ENCODE measurements around the gene ATP6V1G2. TPM values are rescaled to one million over a fixed set of nuclear protein-coding genes. Genes with fewer than 3 reads are reported as not detected.

The ATP6V1G2 gene
- total RNA-seq, 1 experiment from 2014 or later = 0.98 TPM

DNA sequence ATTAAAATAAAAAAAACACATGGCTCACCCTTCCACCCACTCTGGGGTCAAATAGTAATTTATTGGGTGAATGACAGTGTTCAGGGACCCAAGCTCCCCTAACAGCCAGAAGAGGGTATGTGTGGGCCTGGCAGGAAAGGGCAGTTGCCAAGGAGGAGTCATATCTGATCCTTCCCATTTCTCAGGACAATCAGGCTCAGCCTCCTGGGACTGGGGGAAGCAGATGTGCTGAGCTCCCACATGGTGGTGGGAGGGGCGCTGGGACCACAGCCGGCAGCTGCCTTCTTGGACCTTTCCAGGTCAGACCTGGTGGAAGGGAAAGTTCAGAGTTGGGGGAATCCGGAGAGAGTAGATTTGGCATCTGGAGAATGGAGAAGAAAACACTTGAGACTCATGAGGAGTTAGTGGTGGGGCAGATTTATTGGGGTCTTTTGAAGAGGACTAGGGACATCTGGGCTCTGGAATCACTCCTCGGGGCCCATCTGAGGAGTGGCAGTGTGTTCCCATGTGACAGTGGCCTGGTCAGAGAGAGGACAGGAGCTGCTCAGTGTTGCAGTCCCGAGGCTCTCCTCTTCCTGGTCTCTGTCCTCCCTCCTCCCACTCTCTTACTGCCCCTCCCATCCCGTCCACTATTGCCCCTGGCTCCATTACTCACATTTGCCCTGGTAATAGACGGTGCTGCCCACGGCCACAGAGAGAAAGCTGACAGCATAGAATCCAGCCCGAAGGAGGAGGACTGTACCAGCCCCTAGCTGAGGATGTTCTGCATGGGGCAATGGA is 42.7 kb upstream of the ATP6V1G2 start:
- in situ Hi-C loops (cut with HindIII; ENCODE audit: low pct_unique_long_range_greater_than_20kb, low sequenced_read_pairs) (no loop called here), intact Hi-C loops (cut with micrococcal nuclease; ENCODE audit: unreplicated experiment) (no loop called here)
- Histone ChIP-seq H3K27me3 (ENCODE audit: control insufficient read depth, insufficient read depth, low read length) (no peaks in the 10 kb centered on the region), H3K36me3 (ENCODE audit: control insufficient read depth, insufficient read depth, low read length) (no peaks in the 10 kb centered on the region), H3K4me3 (ENCODE audit: low read depth in 2 of 2, low read length in 2 of 2) (no peak overlapping the region), H3K9me3 (ENCODE audit: control insufficient read depth, insufficient read depth, low read depth, low read length) (no peaks in the 10 kb centered on the region), H3K27ac (ENCODE audit: low read length) (no peak overlapping the region), H3K4me1 (ENCODE audit: control insufficient read depth, insufficient read depth, low read length) (no peaks in the 10 kb centered on the region)
- ATAC-seq (0 out of 2 replicates have a peak, but pooled peaks have one; percentile 24), DNase-seq (ENCODE audit: low read depth, low spot score) (no peak)
- TF ChIP-seq TCF7L2 (IDR thresholded peaks at IDR 0.05; ENCODE audit: low read depth, low read length) = no peak
- TF ChIP-seq SIN3A (IDR thresholded peaks at IDR 0.05; ENCODE audit: borderline replicate concordance, insufficient read depth, low read depth, low read length) = no peak
- no peak for TF ChIP-seq POLR2AphosphoS5 (IDR thresholded peaks at IDR 0.05; ENCODE audit: low read depth, low read length)
- TF ChIP-seq, protein P1, sequence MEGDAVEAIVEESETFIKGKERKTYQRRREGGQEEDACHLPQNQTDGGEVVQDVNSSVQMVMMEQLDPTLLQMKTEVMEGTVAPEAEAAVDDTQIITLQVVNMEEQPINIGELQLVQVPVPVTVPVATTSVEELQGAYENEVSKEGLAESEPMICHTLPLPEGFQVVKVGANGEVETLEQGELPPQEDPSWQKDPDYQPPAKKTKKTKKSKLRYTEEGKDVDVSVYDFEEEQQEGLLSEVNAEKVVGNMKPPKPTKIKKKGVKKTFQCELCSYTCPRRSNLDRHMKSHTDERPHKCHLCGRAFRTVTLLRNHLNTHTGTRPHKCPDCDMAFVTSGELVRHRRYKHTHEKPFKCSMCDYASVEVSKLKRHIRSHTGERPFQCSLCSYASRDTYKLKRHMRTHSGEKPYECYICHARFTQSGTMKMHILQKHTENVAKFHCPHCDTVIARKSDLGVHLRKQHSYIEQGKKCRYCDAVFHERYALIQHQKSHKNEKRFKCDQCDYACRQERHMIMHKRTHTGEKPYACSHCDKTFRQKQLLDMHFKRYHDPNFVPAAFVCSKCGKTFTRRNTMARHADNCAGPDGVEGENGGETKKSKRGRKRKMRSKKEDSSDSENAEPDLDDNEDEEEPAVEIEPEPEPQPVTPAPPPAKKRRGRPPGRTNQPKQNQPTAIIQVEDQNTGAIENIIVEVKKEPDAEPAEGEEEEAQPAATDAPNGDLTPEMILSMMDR (IDR thresholded peaks at IDR 0.05) = no peak
- TF ChIP-seq, protein P2, sequence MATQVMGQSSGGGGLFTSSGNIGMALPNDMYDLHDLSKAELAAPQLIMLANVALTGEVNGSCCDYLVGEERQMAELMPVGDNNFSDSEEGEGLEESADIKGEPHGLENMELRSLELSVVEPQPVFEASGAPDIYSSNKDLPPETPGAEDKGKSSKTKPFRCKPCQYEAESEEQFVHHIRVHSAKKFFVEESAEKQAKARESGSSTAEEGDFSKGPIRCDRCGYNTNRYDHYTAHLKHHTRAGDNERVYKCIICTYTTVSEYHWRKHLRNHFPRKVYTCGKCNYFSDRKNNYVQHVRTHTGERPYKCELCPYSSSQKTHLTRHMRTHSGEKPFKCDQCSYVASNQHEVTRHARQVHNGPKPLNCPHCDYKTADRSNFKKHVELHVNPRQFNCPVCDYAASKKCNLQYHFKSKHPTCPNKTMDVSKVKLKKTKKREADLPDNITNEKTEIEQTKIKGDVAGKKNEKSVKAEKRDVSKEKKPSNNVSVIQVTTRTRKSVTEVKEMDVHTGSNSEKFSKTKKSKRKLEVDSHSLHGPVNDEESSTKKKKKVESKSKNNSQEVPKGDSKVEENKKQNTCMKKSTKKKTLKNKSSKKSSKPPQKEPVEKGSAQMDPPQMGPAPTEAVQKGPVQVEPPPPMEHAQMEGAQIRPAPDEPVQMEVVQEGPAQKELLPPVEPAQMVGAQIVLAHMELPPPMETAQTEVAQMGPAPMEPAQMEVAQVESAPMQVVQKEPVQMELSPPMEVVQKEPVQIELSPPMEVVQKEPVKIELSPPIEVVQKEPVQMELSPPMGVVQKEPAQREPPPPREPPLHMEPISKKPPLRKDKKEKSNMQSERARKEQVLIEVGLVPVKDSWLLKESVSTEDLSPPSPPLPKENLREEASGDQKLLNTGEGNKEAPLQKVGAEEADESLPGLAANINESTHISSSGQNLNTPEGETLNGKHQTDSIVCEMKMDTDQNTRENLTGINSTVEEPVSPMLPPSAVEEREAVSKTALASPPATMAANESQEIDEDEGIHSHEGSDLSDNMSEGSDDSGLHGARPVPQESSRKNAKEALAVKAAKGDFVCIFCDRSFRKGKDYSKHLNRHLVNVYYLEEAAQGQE (IDR thresholded peaks at IDR 0.05; ENCODE audit: insufficient read depth in 1 of 2, low read depth in 2 of 2, low read length in 1 of 2) = no peak
- no TSS peak for BruUV-seq (replicated peaks)
- CTCF ChIA-PET = no interaction called here
- POLR2A ChIA-PET = no interaction called here

DNA sequence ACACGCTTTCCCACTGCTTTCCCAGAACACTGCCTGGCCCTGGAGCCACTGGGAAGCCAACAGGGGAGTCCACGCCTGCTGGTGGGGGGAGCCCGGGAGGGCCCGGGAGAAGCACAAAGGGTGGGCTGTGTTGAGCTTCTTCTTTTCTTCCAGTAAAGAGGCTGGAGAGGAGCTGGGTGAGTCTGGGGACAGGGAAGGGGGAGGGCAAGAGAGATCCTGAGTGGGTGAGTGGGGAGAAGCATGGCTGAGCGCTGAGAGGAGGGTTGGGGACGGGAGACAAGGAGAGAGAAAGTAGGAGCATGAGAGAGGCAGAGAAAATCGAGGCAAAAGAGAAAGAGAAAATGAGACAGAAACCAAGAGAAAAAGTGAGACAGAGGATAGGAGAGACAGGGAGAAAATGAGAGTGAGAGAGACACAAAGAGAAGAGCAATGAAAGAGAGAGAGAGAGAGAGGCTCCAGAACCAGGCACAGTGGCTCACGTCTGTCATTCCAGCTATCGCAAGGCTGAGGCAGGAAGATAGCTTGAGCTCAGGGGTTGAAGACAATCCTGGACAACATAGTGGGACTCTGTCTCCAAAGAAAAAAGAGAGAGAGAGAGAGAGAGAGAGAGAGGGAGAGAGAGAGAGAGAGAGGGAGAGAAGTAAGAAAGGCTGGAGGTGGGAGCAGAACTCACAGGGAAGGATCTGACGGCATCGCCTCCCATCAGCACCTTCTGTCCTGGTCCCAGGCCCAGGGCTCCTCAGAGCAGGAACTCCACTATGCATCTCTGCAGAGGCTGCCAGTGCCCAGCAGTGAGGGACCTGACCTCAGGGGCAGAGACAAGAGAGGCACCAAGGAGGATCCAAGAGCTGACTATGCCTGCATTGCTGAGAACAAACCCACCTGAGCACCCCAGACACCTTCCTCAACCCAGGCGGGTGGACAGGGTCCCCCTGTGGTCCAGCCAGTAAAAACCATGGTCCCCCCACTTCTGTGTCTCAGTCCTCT is 41.7 kb upstream of the ATP6V1G2 start:
- Histone ChIP-seq H3K27ac (ENCODE audit: low read length) (no peak overlapping the region), H3K9me3 (ENCODE audit: control insufficient read depth, insufficient read depth, low read depth, low read length) (no peaks in the 10 kb centered on the region), H3K27me3 (ENCODE audit: control insufficient read depth, insufficient read depth, low read length) (no peaks in the 10 kb centered on the region), H3K36me3 (ENCODE audit: control insufficient read depth, insufficient read depth, low read length) (no peaks in the 10 kb centered on the region), H3K4me3 (ENCODE audit: low read depth in 2 of 2, low read length in 2 of 2) (no peak overlapping the region), H3K4me1 (ENCODE audit: control insufficient read depth, insufficient read depth, low read length) (no peaks in the 10 kb centered on the region)
- POLR2A ChIA-PET = interaction anchor here (0.6 to 0.9 kb wide), 2 partner anchors 31 to 48 kb away, joined by 4 to 6 read pairs; no protein-coding TSS in a partner anchor
- intact Hi-C loops (cut with micrococcal nuclease; ENCODE audit: unreplicated experiment) (no loop called here), in situ Hi-C loops (cut with HindIII; ENCODE audit: low pct_unique_long_range_greater_than_20kb, low sequenced_read_pairs) (no loop called here)
- TF ChIP-seq, protein P1 (IDR thresholded peaks at IDR 0.05) = no peak
- TF ChIP-seq SIN3A (IDR thresholded peaks at IDR 0.05; ENCODE audit: borderline replicate concordance, insufficient read depth, low read depth, low read length) (no peak), TCF7L2 (IDR thresholded peaks at IDR 0.05; ENCODE audit: low read depth, low read length) (no peak), POLR2AphosphoS5 (IDR thresholded peaks at IDR 0.05; ENCODE audit: low read depth, low read length) (no peak)
- TF ChIP-seq, protein P2 (IDR thresholded peaks at IDR 0.05; ENCODE audit: insufficient read depth in 1 of 2, low read depth in 2 of 2, low read length in 1 of 2) = no peak
- ATAC-seq (no peak), DNase-seq (ENCODE audit: low read depth, low spot score) (no peak)
- CTCF ChIA-PET = interaction anchor here (0.5 to 1.5 kb wide), 2 partner anchors 37 to 38 kb away, joined by 3 to 7 read pairs; no protein-coding TSS in a partner anchor
- BruUV-seq (replicated peaks) = no TSS peak

All from Panc1 (cell line).